Measurements from ENCODE around the gene FREY1. TPM values are rescaled to one million over a fixed set of nuclear protein-coding genes. Genes with fewer than 3 reads are reported as not detected.

The FREY1 gene
- total and polyA plus RNA-seq, 9 of the 15 experiments (the other 6 are each of a cell fraction or from before 2014, with no cell fraction given) = 0.25 to 1.5 (median 1.1) TPM; not detected in 5

- TF ChIP-seq TGIF2 (CRISPR knock-in tag; IDR thresholded peaks at IDR 0.05) = no peak
- no peak for TF ChIP-seq HBP1 (CRISPR knock-in tag; IDR thresholded peaks at IDR 0.05)
- no peak for TF ChIP-seq ZNF274 (IDR thresholded peaks at IDR 0.05; ENCODE audit: borderline replicate concordance, low read depth, low read length)
- no peak for TF ChIP-seq EWSR1 (IDR thresholded peaks at IDR 0.05; ENCODE audit: borderline replicate concordance, low read depth, partially characterized antibody)
- no peak for TF ChIP-seq NCOA4 (IDR thresholded peaks at IDR 0.05; ENCODE audit: partially characterized antibody)
- TF ChIP-seq ZNF609 (CRISPR knock-in tag; IDR thresholded peaks at IDR 0.05; ENCODE audit: borderline replicate concordance) = 0 out of 2 replicates have a peak, but pooled peaks have one; percentile 8
- 0 out of 2 replicates have a peak, but pooled peaks have one; percentile 4 for TF ChIP-seq TFAP4 (CRISPR knock-in tag; IDR thresholded peaks at IDR 0.05; ENCODE audit: borderline replicate concordance)
Observed at GRCh38 chr11:45880772-45881570, 26.1 kb downstream of the FREY1 start (continued).

Data from K562 (cell line).